H1 (cell line): ENCODE results near the gene CENATAC. TPM values are rescaled to one million over a fixed set of nuclear protein-coding genes. Genes with fewer than 3 reads are reported as not detected.

Experiments
- CTCF ChIA-PET: fragments of 300-600 bp; sonication (Branson Sonifier 250); formaldehyde crosslinking; loops from one replicate; lab custom pipeline; 2021; ENCODE audit not compliant: partially characterized antibody; lab: Charles Lee
- POLR2A ChIA-PET: fragments of 300-600 bp; sonication (Branson Sonifier 250); formaldehyde crosslinking; loops from one replicate; lab custom pipeline; 2021; ENCODE audit warnings: inconsistent platforms; ENCODE audit not compliant: partially characterized antibody; lab: Charles Lee
- DNase-seq, 2 experiments: peaks; one replicate each; pipeline versions ENCODE4 v3.0.0 to v3.0.0-alpha.2; 2010 to 2022; ENCODE audit warnings: low spot score in 2 of 2, low read depth in 1 of 2, mixed read lengths in 1 of 2
- FAIRE-seq: peaks from 2 replicates; lab custom pipeline; 2011; peaks lifted over from hg19 to GRCh38; lab: Jason Lieb, UNC
- H2AFZ ChIP-seq: 2 replicates; pipeline ENCODE4 v1.8.1; 2012; ENCODE audit warnings: low read length, inconsistent platforms
- H2AK5ac ChIP-seq: 2 replicates; pipeline ENCODE4 v1.6.1; 2013; ENCODE audit warnings: low read depth, low read length
- H2BK120ac ChIP-seq: replicated peaks from 2 replicates; pipeline ENCODE3; 2013; ENCODE audit warnings: low read depth, low read length, inconsistent platforms
- H2BK12ac ChIP-seq: 2 replicates; pipeline ENCODE4 v1.6.1; 2013; ENCODE audit warnings: low read depth, low read length
- H2BK15ac ChIP-seq: 2 replicates; pipeline ENCODE4 v1.6.1; 2013; ENCODE audit warnings: low read length
- H2BK20ac ChIP-seq: 2 replicates; pipeline ENCODE4 v1.6.1; 2013; ENCODE audit warnings: low read length
- H2BK5ac ChIP-seq: 2 replicates; pipeline ENCODE4 v1.6.1; 2013; ENCODE audit warnings: low read depth, low read length
- H3K14ac ChIP-seq: 2 replicates; pipeline ENCODE4 v1.6.1; 2013; ENCODE audit warnings: inconsistent platforms; ENCODE audit not compliant: insufficient read length
- H3K18ac ChIP-seq: 2 replicates; pipeline ENCODE4 v1.6.1; 2013; ENCODE audit warnings: low read length; ENCODE audit errors: extremely low read depth
- H3K23ac ChIP-seq: 2 replicates; pipeline ENCODE4 v1.6.1; 2013; ENCODE audit warnings: inconsistent platforms; ENCODE audit not compliant: insufficient read length
- H3K23me2 ChIP-seq: 2 replicates; pipeline ENCODE4 v1.6.1; 2013; ENCODE audit warnings: low read depth, low read length
- H3K27ac ChIP-seq: 2 replicates; pipeline ENCODE4 v1.6.1; 2011; ENCODE audit warnings: low read depth, low read length, inconsistent platforms
- H3K27me3 ChIP-seq, 4 experiments: replicated peaks in 1 of 4; 1 replicate in 1 of 4; 2 replicates in 3 of 4; pipeline versions ENCODE4 v1.6.1 to v1.8.1; 2011 to 2013; ENCODE audit warnings: low read length in 3 of 4, mild to moderate bottlenecking in 3 of 4, inconsistent platforms in 2 of 4, mixed read lengths in 2 of 4, moderate library complexity in 1 of 4; ENCODE audit not compliant: control insufficient read depth in 3 of 4, insufficient read depth in 3 of 4; ENCODE audit errors: extremely low read depth in 1 of 4
- H3K36me3 ChIP-seq, 4 experiments: 2 replicates each; pipeline versions ENCODE4 v1.6.1 to v1.8.1; 2011 to 2013; ENCODE audit warnings: mild to moderate bottlenecking in 4 of 4, low read length in 3 of 4, moderate library complexity in 2 of 4, control low read depth in 1 of 4, inconsistent platforms in 1 of 4; ENCODE audit not compliant: insufficient read depth in 4 of 4, control insufficient read depth in 2 of 4
- H3K4ac ChIP-seq: replicated peaks from 2 replicates; pipeline ENCODE3; 2013; ENCODE audit warnings: low read length, low read depth, mixed read lengths, inconsistent platforms; ENCODE audit not compliant: insufficient read length
- H3K4me1 ChIP-seq, 4 experiments: replicated peaks in 1 of 4; 1 replicate in 1 of 4; 2 replicates in 3 of 4; pipeline versions ENCODE4 v1.6.1 to v1.8.1; 2011 to 2013; ENCODE audit warnings: low read length in 3 of 4, inconsistent platforms in 2 of 4, mixed read lengths in 1 of 4; ENCODE audit not compliant: insufficient read depth in 4 of 4, control insufficient read depth in 3 of 4
- H3K4me2 ChIP-seq, 2 experiments: 2 replicates each; pipeline versions ENCODE4 v1.6.1 to v1.8.1; 2011 to 2013; ENCODE audit warnings: low read depth in 2 of 2, low read length in 2 of 2, control low read depth in 1 of 2, inconsistent platforms in 1 of 2, mild to moderate bottlenecking in 1 of 2; ENCODE audit not compliant: insufficient read depth in 1 of 2
- H3K4me3 ChIP-seq, 4 experiments: fragments of 200-600, 300-600 bp in 1 of 4; sonication (generic), shearing (Covaris generic), sonication (Bioruptor Twin) in 1 of 4; 2 replicates each; pipeline versions ENCODE4 v1.5.1 to v1.8.1; 2011 to 2016; ENCODE audit warnings: low read length in 4 of 4, low read depth in 3 of 4, control low read depth in 2 of 4, inconsistent platforms in 2 of 4, mild to moderate bottlenecking in 2 of 4, mixed read lengths in 1 of 4, moderate library complexity in 1 of 4; ENCODE audit not compliant: insufficient read depth in 2 of 4; ENCODE audit errors: extremely low read depth in 1 of 4
- H3K56ac ChIP-seq: replicated peaks from 2 replicates; pipeline ENCODE3; 2013; ENCODE audit warnings: low read depth, mild to moderate bottlenecking, mixed read lengths, low read length, inconsistent platforms; ENCODE audit not compliant: insufficient read length
- H3K79me1 ChIP-seq: 2 replicates; pipeline ENCODE4 v1.6.1; 2013; ENCODE audit warnings: low read depth, low read length, control low read depth
- H3K79me2 ChIP-seq, 2 experiments: 2 replicates each; pipeline versions ENCODE4 v1.6.1 to v1.8.1; 2012 to 2013; ENCODE audit warnings: low read length in 2 of 2, mild to moderate bottlenecking in 2 of 2, inconsistent platforms in 1 of 2; ENCODE audit not compliant: insufficient read depth in 2 of 2, control insufficient read depth in 1 of 2
- H3K9ac ChIP-seq, 4 experiments: replicated peaks in 1 of 4; 1 replicate in 1 of 4; 2 replicates in 3 of 4; pipeline versions ENCODE4 v1.6.1 to v1.8.1; 2011 to 2013; ENCODE audit warnings: low read depth in 3 of 4, low read length in 3 of 4, control low read depth in 2 of 4, mild to moderate bottlenecking in 2 of 4, moderate library complexity in 2 of 4, inconsistent platforms in 1 of 4; ENCODE audit errors: extremely low read depth in 1 of 4
- H3K9me3 ChIP-seq, 2 experiments: 2 replicates each; pipeline versions ENCODE4 v1.6.1 to v1.8.1; 2012 to 2013; ENCODE audit warnings: mild to moderate bottlenecking in 2 of 2, moderate library complexity in 2 of 2, control low read depth in 1 of 2, inconsistent platforms in 1 of 2, low read depth in 1 of 2, low read length in 1 of 2, mixed read lengths in 1 of 2; ENCODE audit not compliant: insufficient read depth in 2 of 2
- H4K20me1 ChIP-seq, 2 experiments: replicated peaks in 1 of 2; 2 replicates each; pipeline versions ENCODE3 to v1.8.1; 2011 to 2013; ENCODE audit warnings: inconsistent platforms in 2 of 2, low read length in 2 of 2, mild to moderate bottlenecking in 1 of 2; ENCODE audit not compliant: insufficient read depth in 2 of 2, control insufficient read depth in 1 of 2
- H4K5ac ChIP-seq: 2 replicates; pipeline ENCODE4 v1.6.1; 2013; ENCODE audit warnings: low read length, low read depth, mixed read lengths, inconsistent platforms; ENCODE audit not compliant: insufficient read length
- H4K8ac ChIP-seq: 2 replicates; pipeline ENCODE4 v1.8.0; 2013; ENCODE audit warnings: mild to moderate bottlenecking, moderate library complexity, low read length, inconsistent platforms; ENCODE audit not compliant: insufficient read depth; ENCODE audit errors: extremely low read depth
- H4K91ac ChIP-seq: replicated peaks from 2 replicates; pipeline ENCODE3; 2013; ENCODE audit warnings: low read length, mixed read lengths, inconsistent platforms; ENCODE audit not compliant: insufficient read length
- EGR1 ChIP-seq: IDR thresholded peaks from 2 replicates; pipeline ENCODE4 v1.6.1; 2011; ENCODE audit warnings: low read depth, low read length, borderline replicate concordance
- FOSL1 ChIP-seq: IDR thresholded peaks from 2 replicates; pipeline ENCODE4 v1.6.1; 2011; ENCODE audit warnings: mild to moderate bottlenecking, low read depth, low read length, moderate library complexity; ENCODE audit not compliant: insufficient read depth
- GTF2F1 ChIP-seq: IDR thresholded peaks from 2 replicates; pipeline ENCODE4 v1.6.1; 2012; ENCODE audit warnings: low read depth, low read length, improper control_type of control experiment, borderline replicate concordance
- JUN ChIP-seq: IDR thresholded peaks from 2 replicates; pipeline ENCODE4 v1.6.1; 2011; ENCODE audit warnings: low read depth, mild to moderate bottlenecking, improper control_type of control experiment, low read length
- PHF8 ChIP-seq: fragments of 200-600 bp; sonication (generic); conservative IDR thresholded peaks from 2 replicates; pipeline ENCODE4 v1.7.1; 2012; ENCODE audit warnings: low read depth, mild to moderate bottlenecking, inconsistent platforms, low read length, moderate library complexity
- SP1 ChIP-seq: IDR thresholded peaks from 2 replicates; pipeline ENCODE4 v1.6.1; 2011; ENCODE audit warnings: low read depth, low read length
- TAF1 ChIP-seq: IDR thresholded peaks from 2 replicates; pipeline ENCODE4 v1.6.1; 2011; ENCODE audit warnings: mild to moderate bottlenecking, low read depth, low read length
- TBP ChIP-seq: IDR thresholded peaks from 2 replicates; pipeline ENCODE4 v1.6.1; 2011; ENCODE audit warnings: low read depth, low read length, improper control_type of control experiment
- WGBS, 2 experiments: shearing (Covaris generic) in 1 of 2; methylation state at CpG; one replicate each; pipeline versions ENCODE4 v1.1.6 to v1.1.7; 2013 to 2015; ENCODE audit warnings: low lambda C conversion rate in 2 of 2, mixed read lengths in 2 of 2, inconsistent platforms in 1 of 2, low coverage in 1 of 2, missing lambda C conversion rate in 1 of 2; ENCODE audit not compliant: insufficient replicate concordance in 2 of 2, insufficient coverage in 1 of 2, insufficient read length in 1 of 2; ENCODE audit errors: extremely low coverage in 1 of 2, missing lambda C conversion rate in 1 of 2; 5-methylcytosine and 5-hydroxymethylcytosine counted together
- polyA plus RNA-seq, 7 experiments: library from polyadenylated mRNA; depleted of rRNA in 3 of 7; stranded (reverse) in 5 of 7; unstranded in 2 of 7; fragments of >200 nt in 5 of 7; fragments of 200-250 nt in 2 of 7; gene quantifications; 1 replicate in 5 of 7; 2 replicates in 1 of 7; 4 replicates in 1 of 7; pipeline versions ENCODE4 v1.2.1 to v1.2.3, GENCODE V29; 2011 to 2013; ENCODE audit warnings: missing spikeins in 2 of 7, mixed read lengths in 2 of 7
- total RNA-seq: library from RNA; stranded (reverse); fragmentation: NEBNext Ultra II Directional; extraction: Animal tissue kit (Norgen Biotek cat#: 25700); gene quantifications from 2 replicates; pipeline ENCODE4 v1.2.1, GENCODE V29; 2021

CENATAC gene
- total and polyA plus RNA-seq, 2 of the 8 experiments (the other 6 are each of a cell fraction or from before 2014, with no cell fraction given): 22.7 to 36.4 TPM

- no peak overlapping the region for H3K4ac ChIP-seq
- H2AK5ac ChIP-seq: no peak overlapping the region
- FAIRE-seq: no peak
- no peaks in the 10 kb centered on the region for H3K36me3 ChIP-seq
- no peak overlapping the region for H3K56ac ChIP-seq
- no peak overlapping the region for H3K14ac ChIP-seq
- H3K23me2 ChIP-seq: no peaks in the 10 kb centered on the region
- H3K79me2 ChIP-seq: no peaks in the 10 kb centered on the region
- WGBS, 2 experiments: 90% methylated on average over 5 of the region's 5 CpGs; no CpG with 5 or more reads in 1 of the 2 experiments
- POLR2A ChIA-PET: interaction anchor here (1.4 kb wide), 2 partner anchors 9 to 416 kb away, joined by 3 to 6 read pairs; no protein-coding TSS in a partner anchor
- H3K4me3 ChIP-seq: no peak overlapping the region
- no peak overlapping the region for H3K27ac ChIP-seq
- H2BK15ac ChIP-seq: no peak overlapping the region
- H4K20me1 ChIP-seq: no peaks in the 10 kb centered on the region
- H4K91ac ChIP-seq: no peak overlapping the region
- H3K4me2 ChIP-seq: no peak overlapping the region
- TF ChIP-seq GTF2F1 (no peak), SP1 (no peak), TAF1 (no peak), TBP (no peak), JUN (no peak), FOSL1 (no peak), PHF8 (no peak), EGR1 (no peak)
- TF ChIP-seq, all 59 proteins: peak for 0
- H4K5ac ChIP-seq: no peak overlapping the region
- no peak overlapping the region for H2BK12ac ChIP-seq
- H3K27me3 ChIP-seq: no peaks in the 10 kb centered on the region
- no peak overlapping the region for H3K23ac ChIP-seq
- H2BK5ac ChIP-seq: no peak overlapping the region
- no peak overlapping the region for H2AFZ ChIP-seq
- no peak for DNase-seq
- H3K79me1 ChIP-seq: no peaks in the 10 kb centered on the region
- no peak overlapping the region; the same call in 1 of the 2 replicates for H3K18ac ChIP-seq
- CTCF ChIA-PET: interaction anchor here (1.1 kb wide), 1 partner anchor 18 kb away, joined by 3 read pairs; no protein-coding TSS in a partner anchor
- no peaks in the 10 kb centered on the region for H3K9me3 ChIP-seq
- H3K9ac ChIP-seq: no peak overlapping the region
- peaks cover 0 to 3% (median 1%) of the 10 kb centered on the region in 4 experiments; a peak in 3 of 7 replicates for H3K4me1 ChIP-seq
- no peak overlapping the region for H4K8ac ChIP-seq
- no peak overlapping the region for H2BK20ac ChIP-seq
- H2BK120ac ChIP-seq: no peak overlapping the region
Measured at GRCh38 chr11:119038884-119039283, 40.9 kb downstream of the CENATAC start.
